GM04504 (cell line): Measurements from ENCODE around the gene KRTAP13-2.

Source experiments
- DNase-seq: peaks from one replicate; pipeline ENCODE4 v3.0.0-alpha.2; 2012; ENCODE audit warnings: low read depth

Gene KRTAP13-2, protein sequence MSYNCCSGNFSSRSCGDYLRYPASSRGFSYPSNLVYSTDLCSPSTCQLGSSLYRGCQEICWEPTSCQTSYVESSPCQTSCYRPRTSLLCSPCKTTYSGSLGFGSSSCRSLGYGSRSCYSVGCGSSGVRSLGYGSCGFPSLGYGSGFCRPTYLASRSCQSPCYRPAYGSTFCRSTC

DNA sequence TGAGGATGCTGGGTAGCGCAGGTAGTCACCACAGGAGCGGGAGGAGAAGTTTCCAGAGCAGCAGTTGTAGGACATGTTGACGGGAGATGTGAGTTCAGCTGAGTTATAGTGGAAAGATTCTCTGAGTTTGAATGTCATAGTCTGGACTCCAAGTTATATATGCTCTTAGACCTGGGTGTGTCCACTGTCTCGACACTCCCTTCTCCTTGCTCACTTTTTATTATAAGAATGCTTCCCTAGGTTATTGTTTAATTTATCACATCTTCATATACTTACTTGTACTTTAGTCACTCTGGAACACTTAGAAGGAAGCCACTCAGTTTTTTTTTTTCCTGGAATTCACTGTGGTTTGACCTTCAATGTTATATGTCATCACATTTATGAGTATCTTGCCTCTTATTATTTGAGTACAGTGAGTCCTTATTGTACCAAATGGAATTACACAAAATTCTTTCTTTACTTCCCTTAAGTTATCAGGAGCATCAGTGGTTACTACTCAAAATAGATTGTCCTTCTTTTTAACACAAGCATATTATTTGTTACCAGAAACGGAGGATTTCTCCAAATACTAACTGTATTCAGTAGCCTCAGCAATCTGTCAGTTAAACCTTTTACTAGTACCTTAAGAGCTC, at the start of gene KRTAP13-2:
KRTAP13-2 (minus strand) TSS at position 133 of the 632 bp plus-strand sequence; CDS start at position 75, 58 bp downstream.
- no peak for DNase-seq

DNA sequence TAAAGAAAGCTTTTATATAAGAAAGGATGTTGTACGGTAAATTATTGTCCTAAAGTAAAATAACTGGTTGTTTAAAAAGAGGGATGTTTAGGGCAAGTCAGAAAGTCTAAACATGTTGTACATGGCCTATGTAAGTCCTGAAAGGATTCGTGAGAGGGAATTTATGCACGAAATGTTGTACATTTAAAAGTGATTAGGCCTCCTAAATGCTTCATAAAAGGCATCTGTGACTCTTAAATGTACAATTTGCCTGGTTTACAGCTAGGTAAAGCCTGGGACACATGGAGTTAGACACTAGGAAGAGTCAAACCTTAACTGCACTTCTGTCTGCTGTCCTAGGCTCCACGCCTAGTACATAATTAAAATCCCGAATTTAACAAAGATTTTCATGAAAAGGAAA, 43.9 kb upstream of the KRTAP13-2 start:
- no peak for DNase-seq

DNA sequence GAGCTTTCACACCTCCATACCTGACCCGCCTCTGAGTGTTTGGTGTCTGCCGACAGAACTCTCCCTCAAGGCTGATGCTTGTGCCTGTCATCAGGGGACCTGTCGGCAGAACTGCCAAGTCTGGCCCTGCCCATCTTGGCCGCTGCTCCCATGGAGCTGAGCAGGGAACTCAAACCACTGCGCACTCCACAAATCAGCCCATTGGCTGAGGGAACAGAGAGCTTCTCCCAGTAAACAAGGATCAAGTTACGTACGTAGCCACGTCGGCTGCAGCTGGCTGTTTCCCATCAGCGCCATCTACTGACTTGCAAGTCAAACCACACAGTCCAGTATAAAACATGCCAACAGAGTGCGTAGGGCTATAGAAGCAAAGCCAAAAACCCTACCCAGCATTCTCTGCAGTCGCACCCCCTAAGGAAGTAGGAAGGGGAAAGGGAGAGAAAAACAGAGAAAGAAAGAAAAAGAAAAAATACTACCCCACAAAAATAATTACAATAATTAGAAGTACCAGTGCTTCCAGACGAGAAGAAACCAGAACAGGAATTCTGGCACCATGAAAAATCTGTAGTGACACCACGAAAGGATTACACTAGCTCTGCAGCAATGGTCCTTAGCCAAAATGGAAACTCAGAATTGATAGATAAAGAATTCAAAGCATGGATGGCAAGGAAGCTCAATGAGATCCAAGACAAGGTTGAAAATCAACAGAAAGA, 36.9 kb upstream of the KRTAP13-2 start:
- DNase-seq, result no peak

DNA sequence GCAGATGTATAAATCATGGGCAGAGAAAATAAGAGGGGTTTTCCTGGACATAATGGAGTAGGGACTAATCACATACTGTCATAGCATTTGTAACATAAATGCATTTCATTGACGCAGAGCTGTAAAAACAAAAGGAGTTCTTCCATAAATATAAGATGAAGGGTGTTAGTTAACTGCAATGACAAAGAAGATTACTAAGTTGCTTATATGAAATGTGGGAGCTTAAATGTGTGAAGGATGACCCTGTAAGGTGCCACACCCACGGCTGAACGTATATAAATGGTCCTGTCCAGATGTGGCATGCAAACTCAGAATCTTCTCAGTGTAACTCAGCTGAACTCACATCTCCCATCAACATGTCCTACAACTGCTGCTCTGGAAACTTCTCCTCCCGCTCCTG, 23.7 kb upstream of the KRTAP13-2 start, which contains the start of gene KRTAP13-1:
KRTAP13-1 (plus strand) TSS at position 301 of the 400 bp plus-strand sequence; CDS start at position 357, 56 bp downstream.
- DNase-seq, result no peak

DNA sequence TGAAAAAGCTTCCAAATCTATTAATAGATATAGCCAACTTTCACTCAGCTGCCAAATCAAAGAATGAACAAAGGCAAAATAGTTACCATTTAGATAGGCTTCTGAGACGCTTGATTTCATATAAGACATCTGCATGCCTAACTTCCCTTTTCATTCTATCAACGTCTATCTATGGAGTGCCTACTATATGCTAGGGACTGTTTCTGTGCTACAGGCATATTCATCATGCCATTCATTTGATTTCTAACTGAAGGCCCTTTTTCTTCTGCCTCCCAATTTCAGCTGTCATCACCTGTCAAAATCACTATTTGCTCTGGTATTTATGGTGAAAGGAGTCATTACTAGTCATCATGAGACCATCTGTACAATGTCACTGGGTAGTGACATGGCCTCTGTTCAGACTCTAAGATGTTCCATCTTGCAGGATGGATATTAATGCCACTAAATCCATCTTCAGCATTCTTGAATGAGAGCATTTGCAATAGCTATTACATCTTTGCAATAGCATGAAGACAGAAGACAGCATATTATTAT, 19.5 kb upstream of the KRTAP13-2 start:
- DNase-seq, result no peak

DNA sequence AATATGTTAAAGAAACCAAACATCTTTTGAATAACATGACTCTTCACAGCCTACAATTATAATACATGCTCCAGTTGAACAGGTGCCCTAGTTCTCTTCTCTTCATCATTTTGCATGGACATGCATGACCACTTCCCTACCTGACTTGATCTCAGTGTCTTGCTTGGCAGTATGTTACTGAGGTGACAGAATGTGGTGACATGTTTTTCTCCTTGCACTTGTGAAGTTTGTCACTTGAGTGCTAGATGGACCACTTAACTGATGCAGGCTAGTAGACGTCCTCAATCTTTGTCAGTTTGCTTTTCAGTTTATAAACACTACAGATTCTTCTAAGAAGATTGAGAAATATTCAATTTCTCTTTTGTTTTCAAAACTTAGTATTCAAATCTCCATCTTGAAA, 10.1 kb upstream of the KRTAP13-2 start:
- no peak for DNase-seq

DNA sequence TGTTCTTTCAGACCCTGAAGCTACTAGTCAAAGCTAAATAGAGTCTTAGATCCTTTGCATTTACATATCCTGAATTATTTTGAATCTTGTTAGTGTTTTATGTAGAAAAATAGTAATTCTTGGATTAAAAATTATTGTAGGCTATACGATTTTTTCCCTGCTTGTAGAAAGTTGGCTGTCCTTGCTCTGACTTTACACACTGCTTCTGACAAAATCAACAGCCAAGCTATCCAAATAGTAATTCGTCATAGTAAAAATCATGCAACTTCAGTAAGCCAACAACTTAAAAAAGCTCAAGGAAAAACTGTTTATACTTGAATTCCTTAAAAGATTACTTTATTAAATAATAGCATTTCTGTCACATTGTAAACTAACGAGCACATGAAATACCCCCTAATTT, 16.2 kb downstream of the KRTAP13-2 start:
- no peak for DNase-seq

DNA sequence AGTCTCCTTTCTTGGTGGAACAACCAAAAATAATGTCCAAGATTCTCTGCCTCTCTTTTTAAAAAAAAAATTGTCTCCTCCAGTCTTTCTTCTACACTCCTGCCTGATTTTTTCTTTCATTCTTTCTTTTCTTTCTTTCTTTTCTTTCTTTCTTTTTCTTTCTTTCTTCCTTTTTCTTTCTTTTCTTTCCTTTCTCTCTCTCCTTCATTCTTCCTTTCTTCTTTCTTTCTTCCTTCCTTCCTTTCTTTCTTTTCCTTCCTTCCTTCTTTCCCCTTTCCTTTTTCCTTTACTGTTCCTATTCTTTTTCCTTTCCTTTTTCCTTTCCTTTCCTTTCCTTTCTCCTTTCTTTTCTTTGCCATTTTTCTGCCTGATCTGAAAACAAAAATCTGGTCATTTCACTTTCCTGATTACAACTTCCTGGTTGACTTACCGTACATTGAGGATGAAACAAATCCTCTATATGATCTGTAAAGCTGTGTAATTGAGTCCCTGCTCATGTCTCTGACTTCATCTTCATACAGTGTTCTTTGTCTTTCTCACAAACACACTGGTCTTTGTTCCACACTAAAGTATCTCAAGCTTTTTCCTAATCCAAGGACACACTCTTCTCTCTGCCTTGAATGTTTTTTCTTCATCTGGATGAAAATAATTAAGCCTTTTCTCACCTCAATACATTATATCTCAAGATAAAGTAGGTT, 17.6 kb downstream of the KRTAP13-2 start:
- no peak for DNase-seq

DNA sequence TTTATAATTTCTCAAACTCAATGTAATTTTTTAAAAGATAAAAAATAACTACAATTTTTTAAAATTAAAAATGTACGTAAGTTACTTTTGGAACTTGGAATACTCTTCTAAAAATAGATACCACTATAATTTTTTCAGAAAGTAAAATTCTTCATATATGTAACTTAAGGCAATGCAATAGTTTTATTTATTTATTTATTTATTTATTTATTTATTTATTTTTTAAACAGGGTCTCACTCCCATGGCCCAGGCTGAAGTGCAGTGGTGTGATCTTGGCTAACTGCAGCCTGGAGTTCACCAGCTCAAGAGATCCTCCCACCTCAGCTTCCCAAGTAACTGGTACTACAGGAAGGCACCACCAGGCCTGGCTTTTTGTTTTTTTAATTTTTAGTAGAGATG, 20.5 kb downstream of the KRTAP13-2 start:
- DNase-seq, result no peak

DNA sequence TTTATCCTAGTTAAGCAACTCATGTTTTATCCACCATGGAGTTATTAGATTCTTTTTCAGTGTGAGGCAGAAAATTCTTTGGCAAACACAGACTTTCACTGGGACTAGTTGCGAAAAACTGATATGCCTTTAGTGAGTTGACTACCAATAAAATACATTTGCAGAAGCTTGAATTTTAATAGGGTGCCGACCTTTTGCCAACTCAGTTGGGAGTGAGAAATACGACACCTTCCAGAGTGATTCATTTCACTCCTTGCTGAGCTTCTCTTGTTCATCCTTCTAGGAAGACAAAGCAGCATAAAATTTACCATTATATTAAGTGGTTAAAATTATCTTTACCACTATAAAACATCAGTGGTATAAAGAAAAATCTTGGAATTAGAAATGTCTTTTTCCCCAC, 22.5 kb downstream of the KRTAP13-2 start:
- no peak for DNase-seq

DNA sequence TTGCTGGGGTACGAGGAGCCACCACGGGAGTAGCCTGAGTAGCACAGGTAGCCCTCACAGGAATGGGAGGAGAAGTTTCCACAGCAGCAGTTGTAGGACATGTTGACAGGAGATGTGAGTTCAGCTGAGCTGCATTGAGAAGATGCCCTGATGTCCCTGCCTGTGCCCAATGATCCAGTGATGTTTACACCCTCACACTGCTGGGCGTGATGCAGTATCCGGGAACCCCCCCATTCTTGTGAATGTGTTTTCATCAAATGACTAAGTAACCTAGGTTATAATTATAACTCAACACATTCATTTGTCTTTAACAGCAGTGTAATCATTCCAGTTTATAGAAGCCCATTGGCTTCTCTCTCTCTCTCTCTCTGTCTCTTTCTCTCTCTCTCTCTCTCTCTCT, 23.6 kb downstream of the KRTAP13-2 start, which contains the start of gene KRTAP23-1:
KRTAP23-1 (minus strand) TSS at position 101 of the 400 bp plus-strand sequence; CDS start at position 101, 0 bp downstream.
- no peak for DNase-seq

DNA sequence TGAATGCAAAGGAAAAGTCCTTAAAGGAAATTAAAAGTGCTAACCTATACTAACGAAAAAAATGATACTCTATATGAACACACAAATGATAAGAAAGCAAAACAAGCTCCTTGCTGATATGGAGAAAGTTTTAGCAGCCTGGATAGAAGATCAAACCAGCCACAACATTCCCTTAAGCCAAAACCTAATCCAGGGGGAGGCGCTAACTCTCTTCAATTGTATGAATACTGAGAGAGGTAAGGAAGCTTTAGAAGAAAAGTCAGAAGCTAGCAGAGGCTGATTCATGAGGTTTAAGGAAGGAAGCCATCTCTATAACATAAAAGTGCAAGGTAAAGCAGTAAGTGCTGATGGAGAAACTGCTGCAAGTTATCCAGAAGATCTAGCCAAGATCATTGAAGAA, 27.1 kb downstream of the KRTAP13-2 start:
- no peak for DNase-seq

DNA sequence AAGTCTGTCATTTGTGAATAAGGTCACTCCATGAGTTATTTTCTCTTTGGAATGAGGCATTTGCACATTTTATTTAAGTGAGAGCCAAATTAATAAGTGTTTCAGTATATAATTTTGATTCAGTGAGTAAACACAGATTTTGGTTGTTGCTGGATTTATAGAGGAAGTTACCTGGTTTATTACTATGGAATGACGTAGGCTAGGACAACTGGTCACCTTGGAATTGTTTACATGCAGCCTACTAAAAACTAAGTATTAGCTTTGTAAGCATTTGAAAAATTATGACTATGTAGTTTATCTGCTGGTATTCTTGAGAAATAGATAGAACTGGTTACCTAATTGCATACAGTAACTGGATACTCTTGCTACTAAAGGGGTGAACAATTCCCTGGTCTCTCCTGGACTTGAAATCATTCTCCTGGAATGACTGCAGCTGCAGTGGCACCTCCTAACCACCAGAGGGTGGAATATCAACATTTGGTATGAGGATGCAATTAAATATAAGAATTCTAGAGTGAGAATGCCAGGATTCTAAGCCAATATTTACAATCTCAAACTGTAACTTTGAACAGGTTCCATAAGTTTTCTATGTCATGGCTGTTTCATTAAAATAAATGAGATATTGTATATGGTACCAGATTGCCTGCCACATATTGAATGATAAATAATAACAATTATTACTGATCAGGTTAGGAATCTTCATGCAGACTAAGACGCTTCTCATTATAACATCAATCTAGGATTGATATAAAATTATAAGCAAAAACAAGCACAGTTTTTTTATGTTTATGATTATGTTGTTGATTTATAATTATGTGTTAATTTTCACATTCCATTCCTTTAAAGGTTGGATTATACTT, 31.1 kb downstream of the KRTAP13-2 start:
- DNase-seq, result no peak

DNA sequence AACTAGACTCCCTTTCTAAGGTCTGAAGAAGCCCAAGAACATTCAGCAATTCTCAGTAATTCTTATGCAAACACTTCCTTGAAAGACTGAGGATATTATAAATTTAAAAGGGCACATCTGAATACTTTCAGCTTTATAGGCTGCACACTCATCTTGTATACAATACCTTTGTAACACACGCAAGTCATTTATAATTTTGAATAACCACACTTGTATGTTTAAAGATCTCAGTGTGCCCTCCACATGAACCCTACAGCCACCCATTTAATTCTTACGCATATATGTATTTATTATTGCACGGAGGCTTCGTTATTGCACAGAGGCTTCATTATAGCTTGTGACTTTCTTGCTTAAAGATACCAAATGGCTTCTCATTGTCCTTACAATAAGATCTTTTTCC, 33.4 kb downstream of the KRTAP13-2 start:
- no peak for DNase-seq

DNA sequence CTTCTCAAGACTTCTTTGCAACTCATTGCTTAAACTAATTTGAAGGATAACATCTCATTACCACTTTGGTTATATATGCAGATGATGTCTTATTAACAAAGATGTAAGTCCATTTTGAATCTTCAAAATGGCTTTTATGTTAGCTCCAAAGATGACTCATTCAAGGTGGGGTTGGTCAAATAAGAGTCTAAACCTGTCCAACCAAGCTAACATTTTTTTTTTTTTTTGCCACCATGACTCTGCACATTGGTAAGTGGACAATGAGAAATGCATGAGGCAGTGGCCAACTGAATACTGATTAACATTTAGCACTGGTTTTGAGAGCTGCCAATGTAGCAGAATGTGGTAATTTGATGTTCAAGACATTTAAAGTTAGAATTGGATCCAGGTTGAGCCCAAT, 34.3 kb downstream of the KRTAP13-2 start:
- DNase-seq, result no peak

DNA sequence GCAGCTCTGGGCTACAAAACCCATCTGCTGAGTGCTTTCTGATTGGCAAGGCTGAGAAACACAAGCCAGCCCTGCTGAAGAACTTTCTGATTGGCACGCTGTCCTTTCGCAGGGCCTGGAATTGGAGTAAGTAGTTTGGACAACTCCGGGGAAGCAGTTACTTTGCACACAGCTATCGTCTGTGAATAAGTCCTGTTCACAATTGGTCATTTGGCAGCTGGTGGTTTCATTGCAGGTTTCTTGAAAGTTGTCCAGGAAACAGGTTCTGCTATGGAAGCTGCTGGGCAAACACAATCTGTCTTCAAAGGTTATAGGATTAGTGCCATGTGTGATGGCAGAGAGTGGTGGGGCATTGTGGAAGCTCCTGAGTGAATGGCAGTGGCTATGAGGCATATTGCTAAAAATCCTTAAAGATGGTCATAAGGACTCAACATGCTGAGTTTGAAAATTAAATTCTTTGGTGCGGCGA, 34.8 kb downstream of the KRTAP13-2 start, which contains the start of gene KRTAP27-1:
KRTAP27-1 (minus strand) TSS at position 419 of the 469 bp plus-strand sequence; CDS start at position 393, 26 bp downstream.
- DNase-seq, result no peak

DNA sequence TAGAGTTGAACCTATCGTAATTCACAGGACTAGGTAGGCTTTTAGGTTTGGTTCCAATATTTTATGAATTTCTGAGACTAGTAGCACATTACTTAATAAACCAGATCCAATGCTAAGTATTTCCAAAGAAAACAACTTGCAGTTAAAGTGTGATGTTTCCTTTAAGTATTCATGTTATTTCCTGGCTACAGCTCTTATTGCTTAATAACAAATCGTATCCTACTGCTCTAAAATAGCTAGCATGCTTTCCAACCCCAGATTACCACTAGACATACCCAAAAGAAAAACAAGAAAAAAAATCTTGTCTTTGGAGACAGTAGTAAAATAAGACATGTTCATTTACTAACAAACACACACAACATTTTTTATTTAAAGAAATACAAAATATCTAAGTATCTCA, 35.5 kb downstream of the KRTAP13-2 start:
- DNase-seq, result no peak

DNA sequence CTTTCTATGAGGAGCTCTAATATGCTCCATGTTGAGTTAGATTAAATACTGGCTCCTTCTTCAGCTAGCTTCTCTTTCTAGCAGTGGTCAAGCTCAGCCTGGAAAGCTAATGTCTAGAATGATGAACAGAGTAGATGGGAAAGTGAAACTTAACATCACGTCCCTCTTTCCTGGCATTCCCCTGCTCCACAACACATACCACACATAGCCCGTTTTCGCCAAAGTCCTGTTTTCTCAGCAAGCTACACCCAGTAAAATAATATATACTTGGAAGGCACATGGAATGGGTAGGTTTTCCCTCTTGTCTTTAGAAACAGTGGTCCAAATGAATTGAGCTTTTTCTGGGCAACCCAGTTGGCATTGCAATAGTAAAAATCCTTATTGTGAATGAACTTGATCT, 38.3 kb downstream of the KRTAP13-2 start:
- no peak for DNase-seq

DNA sequence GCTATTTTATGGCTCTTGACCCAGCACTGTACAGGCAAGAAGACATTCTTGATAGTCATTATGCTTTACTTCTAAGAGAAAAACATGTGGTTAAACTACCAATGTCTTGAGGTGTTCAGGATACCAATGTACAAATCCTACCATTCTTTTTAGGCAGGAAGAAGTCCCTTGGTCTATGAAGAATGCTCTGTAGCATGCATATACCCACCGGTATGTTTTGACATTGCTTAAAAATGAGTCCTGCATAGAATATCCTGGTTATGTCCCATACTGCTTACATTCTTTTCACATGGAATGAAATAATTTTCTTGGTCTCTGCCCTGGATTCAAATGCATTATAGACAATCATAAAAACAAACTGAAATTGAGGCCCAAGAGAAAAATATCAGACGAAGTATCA, 39.4 kb downstream of the KRTAP13-2 start:
- no peak for DNase-seq

DNA sequence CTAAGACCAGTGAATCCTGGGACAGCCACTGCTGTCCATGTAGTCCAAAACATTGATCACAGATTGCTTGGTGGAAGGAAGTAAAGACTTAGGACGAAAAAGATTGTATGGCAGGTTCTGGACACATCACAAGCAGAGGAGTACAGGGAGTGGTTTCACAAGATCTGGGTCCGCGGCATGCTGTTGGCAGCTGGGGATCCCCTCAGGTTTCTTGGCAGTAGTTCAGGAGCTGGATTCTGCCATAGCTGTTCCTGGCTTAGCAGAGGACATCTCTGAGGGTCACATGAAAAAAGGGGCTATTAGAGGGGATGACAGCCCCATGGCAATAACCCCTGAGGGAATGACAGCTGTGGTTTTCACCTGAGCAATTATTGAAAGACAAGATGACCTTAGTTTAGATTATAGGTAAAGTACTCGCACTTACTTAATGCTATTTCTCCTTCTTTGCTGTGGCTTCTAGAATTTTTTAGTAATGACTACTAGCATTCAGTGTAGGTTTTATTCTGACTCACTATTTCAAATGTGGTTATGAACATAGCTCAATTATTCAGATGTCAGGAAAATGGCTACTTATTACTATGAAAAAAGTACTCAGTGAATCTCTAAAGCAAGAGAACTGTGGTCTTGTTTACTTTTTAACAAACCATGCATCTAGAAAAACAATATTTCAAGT, 42.7 kb downstream of the KRTAP13-2 start:
- DNase-seq, result no peak
